H1 (cell line): ENCODE measurements around the gene ATP6V1G1. TPM values are rescaled to one million over a fixed set of nuclear protein-coding genes. Genes with fewer than 3 reads are reported as not detected.

ENCODE experiments used
- CTCF ChIA-PET: fragments of 300-600 bp; sonication (Branson Sonifier 250); formaldehyde crosslinking; loops from one replicate; lab custom pipeline; 2021; ENCODE audit not compliant: partially characterized antibody; lab: Charles Lee
- POLR2A ChIA-PET: fragments of 300-600 bp; sonication (Branson Sonifier 250); formaldehyde crosslinking; loops from one replicate; lab custom pipeline; 2021; ENCODE audit warnings: inconsistent platforms; ENCODE audit not compliant: partially characterized antibody; lab: Charles Lee
- DNase-seq, 2 experiments: peaks; one replicate each; pipeline versions ENCODE4 v3.0.0 to v3.0.0-alpha.2; 2010 to 2022; ENCODE audit warnings: low spot score in 2 of 2, low read depth in 1 of 2, mixed read lengths in 1 of 2
- FAIRE-seq: peaks from 2 replicates; lab custom pipeline; 2011; peaks lifted over from hg19 to GRCh38; lab: Jason Lieb, UNC
- H2AFZ ChIP-seq: 2 replicates; pipeline ENCODE4 v1.8.1; 2012; ENCODE audit warnings: low read length, inconsistent platforms
- H2AK5ac ChIP-seq: 2 replicates; pipeline ENCODE4 v1.6.1; 2013; ENCODE audit warnings: low read depth, low read length
- H2BK120ac ChIP-seq: replicated peaks from 2 replicates; pipeline ENCODE3; 2013; ENCODE audit warnings: low read depth, low read length, inconsistent platforms
- H2BK12ac ChIP-seq: 2 replicates; pipeline ENCODE4 v1.6.1; 2013; ENCODE audit warnings: low read depth, low read length
- H2BK15ac ChIP-seq: 2 replicates; pipeline ENCODE4 v1.6.1; 2013; ENCODE audit warnings: low read length
- H2BK20ac ChIP-seq: 2 replicates; pipeline ENCODE4 v1.6.1; 2013; ENCODE audit warnings: low read length
- H2BK5ac ChIP-seq: 2 replicates; pipeline ENCODE4 v1.6.1; 2013; ENCODE audit warnings: low read depth, low read length
- H3K14ac ChIP-seq: 2 replicates; pipeline ENCODE4 v1.6.1; 2013; ENCODE audit warnings: inconsistent platforms; ENCODE audit not compliant: insufficient read length
- H3K18ac ChIP-seq: 2 replicates; pipeline ENCODE4 v1.6.1; 2013; ENCODE audit warnings: low read length; ENCODE audit errors: extremely low read depth
- H3K23ac ChIP-seq: 2 replicates; pipeline ENCODE4 v1.6.1; 2013; ENCODE audit warnings: inconsistent platforms; ENCODE audit not compliant: insufficient read length
- H3K23me2 ChIP-seq: 2 replicates; pipeline ENCODE4 v1.6.1; 2013; ENCODE audit warnings: low read depth, low read length
- H3K27ac ChIP-seq: 2 replicates; pipeline ENCODE4 v1.6.1; 2011; ENCODE audit warnings: low read depth, low read length, inconsistent platforms
- H3K27me3 ChIP-seq, 4 experiments: replicated peaks in 1 of 4; 1 replicate in 1 of 4; 2 replicates in 3 of 4; pipeline versions ENCODE4 v1.6.1 to v1.8.1; 2011 to 2013; ENCODE audit warnings: low read length in 3 of 4, mild to moderate bottlenecking in 3 of 4, inconsistent platforms in 2 of 4, mixed read lengths in 2 of 4, moderate library complexity in 1 of 4; ENCODE audit not compliant: control insufficient read depth in 3 of 4, insufficient read depth in 3 of 4; ENCODE audit errors: extremely low read depth in 1 of 4
- H3K36me3 ChIP-seq, 4 experiments: 2 replicates each; pipeline versions ENCODE4 v1.6.1 to v1.8.1; 2011 to 2013; ENCODE audit warnings: mild to moderate bottlenecking in 4 of 4, low read length in 3 of 4, moderate library complexity in 2 of 4, control low read depth in 1 of 4, inconsistent platforms in 1 of 4; ENCODE audit not compliant: insufficient read depth in 4 of 4, control insufficient read depth in 2 of 4
- H3K4ac ChIP-seq: replicated peaks from 2 replicates; pipeline ENCODE3; 2013; ENCODE audit warnings: low read length, low read depth, mixed read lengths, inconsistent platforms; ENCODE audit not compliant: insufficient read length
- H3K4me1 ChIP-seq, 4 experiments: replicated peaks in 1 of 4; 1 replicate in 1 of 4; 2 replicates in 3 of 4; pipeline versions ENCODE4 v1.6.1 to v1.8.1; 2011 to 2013; ENCODE audit warnings: low read length in 3 of 4, inconsistent platforms in 2 of 4, mixed read lengths in 1 of 4; ENCODE audit not compliant: insufficient read depth in 4 of 4, control insufficient read depth in 3 of 4
- H3K4me2 ChIP-seq, 2 experiments: 2 replicates each; pipeline versions ENCODE4 v1.6.1 to v1.8.1; 2011 to 2013; ENCODE audit warnings: low read depth in 2 of 2, low read length in 2 of 2, control low read depth in 1 of 2, inconsistent platforms in 1 of 2, mild to moderate bottlenecking in 1 of 2; ENCODE audit not compliant: insufficient read depth in 1 of 2
- H3K4me3 ChIP-seq, 4 experiments: fragments of 200-600, 300-600 bp in 1 of 4; sonication (generic), shearing (Covaris generic), sonication (Bioruptor Twin) in 1 of 4; 2 replicates each; pipeline versions ENCODE4 v1.5.1 to v1.8.1; 2011 to 2016; ENCODE audit warnings: low read length in 4 of 4, low read depth in 3 of 4, control low read depth in 2 of 4, inconsistent platforms in 2 of 4, mild to moderate bottlenecking in 2 of 4, mixed read lengths in 1 of 4, moderate library complexity in 1 of 4; ENCODE audit not compliant: insufficient read depth in 2 of 4; ENCODE audit errors: extremely low read depth in 1 of 4
- H3K56ac ChIP-seq: replicated peaks from 2 replicates; pipeline ENCODE3; 2013; ENCODE audit warnings: low read depth, mild to moderate bottlenecking, mixed read lengths, low read length, inconsistent platforms; ENCODE audit not compliant: insufficient read length
- H3K79me1 ChIP-seq: 2 replicates; pipeline ENCODE4 v1.6.1; 2013; ENCODE audit warnings: low read depth, low read length, control low read depth
- H3K79me2 ChIP-seq, 2 experiments: 2 replicates each; pipeline versions ENCODE4 v1.6.1 to v1.8.1; 2012 to 2013; ENCODE audit warnings: low read length in 2 of 2, mild to moderate bottlenecking in 2 of 2, inconsistent platforms in 1 of 2; ENCODE audit not compliant: insufficient read depth in 2 of 2, control insufficient read depth in 1 of 2
- H3K9ac ChIP-seq, 4 experiments: replicated peaks in 1 of 4; 1 replicate in 1 of 4; 2 replicates in 3 of 4; pipeline versions ENCODE4 v1.6.1 to v1.8.1; 2011 to 2013; ENCODE audit warnings: low read depth in 3 of 4, low read length in 3 of 4, control low read depth in 2 of 4, mild to moderate bottlenecking in 2 of 4, moderate library complexity in 2 of 4, inconsistent platforms in 1 of 4; ENCODE audit errors: extremely low read depth in 1 of 4
- H3K9me3 ChIP-seq, 2 experiments: 2 replicates each; pipeline versions ENCODE4 v1.6.1 to v1.8.1; 2012 to 2013; ENCODE audit warnings: mild to moderate bottlenecking in 2 of 2, moderate library complexity in 2 of 2, control low read depth in 1 of 2, inconsistent platforms in 1 of 2, low read depth in 1 of 2, low read length in 1 of 2, mixed read lengths in 1 of 2; ENCODE audit not compliant: insufficient read depth in 2 of 2
- H4K20me1 ChIP-seq, 2 experiments: replicated peaks in 1 of 2; 2 replicates each; pipeline versions ENCODE3 to v1.8.1; 2011 to 2013; ENCODE audit warnings: inconsistent platforms in 2 of 2, low read length in 2 of 2, mild to moderate bottlenecking in 1 of 2; ENCODE audit not compliant: insufficient read depth in 2 of 2, control insufficient read depth in 1 of 2
- H4K5ac ChIP-seq: 2 replicates; pipeline ENCODE4 v1.6.1; 2013; ENCODE audit warnings: low read length, low read depth, mixed read lengths, inconsistent platforms; ENCODE audit not compliant: insufficient read length
- H4K8ac ChIP-seq: 2 replicates; pipeline ENCODE4 v1.8.0; 2013; ENCODE audit warnings: mild to moderate bottlenecking, moderate library complexity, low read length, inconsistent platforms; ENCODE audit not compliant: insufficient read depth; ENCODE audit errors: extremely low read depth
- H4K91ac ChIP-seq: replicated peaks from 2 replicates; pipeline ENCODE3; 2013; ENCODE audit warnings: low read length, mixed read lengths, inconsistent platforms; ENCODE audit not compliant: insufficient read length
- CEBPB ChIP-seq: IDR thresholded peaks from 2 replicates; pipeline ENCODE4 v1.6.1; 2012; ENCODE audit warnings: low read depth, low read length
- EZH2 ChIP-seq: fragments of 200-600 bp; sonication (generic); IDR thresholded peaks from 2 replicates; pipeline ENCODE4 v1.7.1; 2012; ENCODE audit warnings: low read depth, mild to moderate bottlenecking, moderate library complexity, low read length, inconsistent platforms; ENCODE audit not compliant: severe bottlenecking
- JUN ChIP-seq: IDR thresholded peaks from 2 replicates; pipeline ENCODE4 v1.6.1; 2011; ENCODE audit warnings: low read depth, mild to moderate bottlenecking, improper control_type of control experiment, low read length
- KDM1A ChIP-seq: fragments of 200-600, 300-600 bp; sonication (generic); IDR thresholded peaks from 2 replicates; pipeline ENCODE4 v1.7.1; 2016; ENCODE audit warnings: mild to moderate bottlenecking, low read length, borderline replicate concordance
- KDM4A ChIP-seq: IDR thresholded peaks from one replicate; pipeline ENCODE4 v1.7.1; 2012; ENCODE audit warnings: low read depth, mild to moderate bottlenecking, moderate library complexity, low read length, inconsistent platforms; ENCODE audit not compliant: severe bottlenecking
- WGBS, 2 experiments: shearing (Covaris generic) in 1 of 2; methylation state at CpG; one replicate each; pipeline versions ENCODE4 v1.1.6 to v1.1.7; 2013 to 2015; ENCODE audit warnings: low lambda C conversion rate in 2 of 2, mixed read lengths in 2 of 2, inconsistent platforms in 1 of 2, low coverage in 1 of 2, missing lambda C conversion rate in 1 of 2; ENCODE audit not compliant: insufficient replicate concordance in 2 of 2, insufficient coverage in 1 of 2, insufficient read length in 1 of 2; ENCODE audit errors: extremely low coverage in 1 of 2, missing lambda C conversion rate in 1 of 2; 5-methylcytosine and 5-hydroxymethylcytosine counted together
- polyA plus RNA-seq, 7 experiments: library from polyadenylated mRNA; depleted of rRNA in 3 of 7; stranded (reverse) in 5 of 7; unstranded in 2 of 7; fragments of >200 nt in 5 of 7; fragments of 200-250 nt in 2 of 7; gene quantifications; 1 replicate in 5 of 7; 2 replicates in 1 of 7; 4 replicates in 1 of 7; pipeline versions ENCODE4 v1.2.1 to v1.2.3, GENCODE V29; 2011 to 2013; ENCODE audit warnings: missing spikeins in 2 of 7, mixed read lengths in 2 of 7
- total RNA-seq: library from RNA; stranded (reverse); fragmentation: NEBNext Ultra II Directional; extraction: Animal tissue kit (Norgen Biotek cat#: 25700); gene quantifications from 2 replicates; pipeline ENCODE4 v1.2.1, GENCODE V29; 2021
- TF ChIP-seq, protein P1 (sequence below): IDR thresholded peaks from 2 replicates; pipeline ENCODE4 v1.6.1; 2012; ENCODE audit warnings: inconsistent platforms

The ATP6V1G1 gene
- total and polyA plus RNA-seq, 2 of the 8 experiments (the other 6 are each of a cell fraction or from before 2014, with no cell fraction given) = 112 to 124 TPM

DNA sequence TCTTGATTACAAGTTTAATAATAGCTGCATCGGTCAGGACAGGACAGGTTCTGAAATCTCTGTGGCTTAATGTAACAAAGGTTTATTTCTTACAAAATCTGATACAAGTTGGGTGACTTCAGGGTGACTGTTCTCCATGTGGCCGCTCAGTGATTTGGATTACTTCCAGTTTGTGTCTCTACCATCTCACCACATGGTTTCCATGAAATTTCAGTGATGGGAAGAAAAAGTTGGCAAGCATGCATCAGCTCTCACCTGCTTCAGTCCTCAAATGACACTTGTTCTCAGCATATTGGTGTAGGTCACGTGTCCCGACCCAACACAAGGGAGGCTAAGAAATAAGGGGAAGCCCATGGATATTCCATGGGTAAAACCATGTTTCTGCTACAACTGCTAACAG lies 15.7 kb downstream of the ATP6V1G1 start:
- H3K56ac ChIP-seq = no peak overlapping the region
- H2BK120ac ChIP-seq = no peak overlapping the region
- no peak overlapping the region for H2BK12ac ChIP-seq
- WGBS, 2 experiments = 86% methylated on average over 4 of the region's 4 CpGs; no CpG with 5 or more reads in 1 of the 2 experiments
- H3K18ac ChIP-seq = no peak overlapping the region
- H4K20me1 ChIP-seq = no peaks in the 10 kb centered on the region
- H3K4me1 ChIP-seq = no peaks in the 10 kb centered on the region
- H3K9ac ChIP-seq = no peak overlapping the region
- H2BK5ac ChIP-seq = no peak overlapping the region
- no peak overlapping the region for H3K4ac ChIP-seq
- no peak overlapping the region for H3K4me3 ChIP-seq
- H2AK5ac ChIP-seq = no peak overlapping the region
- TF ChIP-seq KDM4A (no peak), EZH2 (no peak), KDM1A (no peak), JUN (no peak), CEBPB (no peak)
- TF ChIP-seq, protein P1, sequence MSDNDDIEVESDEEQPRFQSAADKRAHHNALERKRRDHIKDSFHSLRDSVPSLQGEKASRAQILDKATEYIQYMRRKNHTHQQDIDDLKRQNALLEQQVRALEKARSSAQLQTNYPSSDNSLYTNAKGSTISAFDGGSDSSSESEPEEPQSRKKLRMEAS = no peak
- H3K4me2 ChIP-seq = no peak overlapping the region
- H3K23me2 ChIP-seq = no peaks in the 10 kb centered on the region
- DNase-seq (no peak), FAIRE-seq (no peak)
- H3K9me3 ChIP-seq = peaks cover 3 to 9% of the 10 kb centered on the region in 2 experiments; a peak in 3 of 4 replicates
- H3K27ac ChIP-seq = no peak overlapping the region
- H3K23ac ChIP-seq = no peak overlapping the region
- H4K8ac ChIP-seq = no peak overlapping the region
- no peaks in the 10 kb centered on the region for H3K79me2 ChIP-seq
- no peak overlapping the region for H4K5ac ChIP-seq
- no peak overlapping the region for H4K91ac ChIP-seq
- H2BK15ac ChIP-seq = no peak overlapping the region
- H3K27me3 ChIP-seq = no peaks in the 10 kb centered on the region
- no peaks in the 10 kb centered on the region for H3K79me1 ChIP-seq
- no peak overlapping the region for H3K14ac ChIP-seq
- peaks cover 0 to 19% (median 10%) of the 10 kb centered on the region in 4 experiments; a peak in 6 of 8 replicates for H3K36me3 ChIP-seq
- POLR2A ChIA-PET = interaction anchor here (16.2 kb wide), 1 partner anchor 14 kb away, joined by 218 read pairs; the partner anchor contains the start of gene ATP6V1G1
- H2BK20ac ChIP-seq = no peak overlapping the region
- CTCF ChIA-PET = interaction anchor here (0.6 to 2.0 kb wide), 4 partner anchors 10 to 179 kb away, joined by 3 to 9 read pairs (median 4); no protein-coding TSS in a partner anchor
- H2AFZ ChIP-seq = no peak overlapping the region
